Stimulated activated CD8-positive, alpha-beta memory T cell treated with anti-CD3 and anti-CD28 coated beads, Interleukin-4, amount 100 ng/mL, for 48 hours (primary cell): ENCODE data around the gene ZNF775.

Source experiments
- DNase-seq: peaks from one replicate; pipeline ENCODE4 v3.0.0-alpha.2; 2020

The ZNF775 gene

DNA sequence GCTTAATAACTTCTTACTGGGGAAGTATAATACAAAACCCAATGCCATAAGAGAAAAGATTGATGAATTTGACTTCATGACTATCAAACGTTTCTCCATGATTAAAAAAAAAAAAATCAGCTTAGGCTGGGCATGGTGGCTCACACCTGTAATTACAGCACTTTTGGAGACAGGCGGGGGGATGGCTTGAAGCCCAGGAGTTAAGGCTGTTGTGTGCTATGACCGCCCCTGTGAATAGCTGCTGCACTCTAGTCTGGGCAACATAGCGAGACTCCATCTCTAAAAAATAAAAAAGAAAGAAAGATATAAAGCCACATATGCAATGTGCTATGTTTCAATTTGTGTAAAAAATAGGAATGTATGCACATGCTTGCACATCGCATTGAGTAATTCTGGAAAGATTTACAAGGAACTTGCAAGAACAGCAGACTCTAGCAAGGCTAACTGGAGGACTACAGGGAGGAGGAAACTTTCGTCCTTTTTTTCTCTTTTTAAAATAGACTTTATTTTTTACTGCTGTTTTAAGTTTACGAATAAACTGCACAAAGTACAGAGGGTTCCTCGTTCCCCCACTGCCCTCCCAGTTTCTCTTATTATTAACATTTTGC lies 27.4 kb upstream of the ZNF775 start:
- no peak for DNase-seq

DNA sequence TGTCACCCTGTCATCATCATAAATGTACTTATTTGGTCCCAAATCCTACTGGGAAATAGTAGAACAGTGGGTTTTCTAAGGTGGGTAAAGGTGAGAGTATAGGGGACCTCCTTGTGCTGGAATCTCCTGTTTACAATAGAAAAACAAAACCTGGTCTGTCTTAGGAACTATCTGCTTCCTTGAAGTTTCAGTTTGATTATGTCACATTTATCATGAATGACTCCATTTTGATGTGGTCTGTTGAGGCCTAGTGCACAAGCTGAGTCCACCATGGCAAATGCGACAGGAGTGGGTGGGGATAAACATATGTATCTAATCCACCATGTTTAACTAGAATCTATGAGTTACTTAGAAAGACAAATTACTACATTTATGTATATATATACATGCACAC lies 23.5 kb upstream of the ZNF775 start:
- no peak for DNase-seq

DNA sequence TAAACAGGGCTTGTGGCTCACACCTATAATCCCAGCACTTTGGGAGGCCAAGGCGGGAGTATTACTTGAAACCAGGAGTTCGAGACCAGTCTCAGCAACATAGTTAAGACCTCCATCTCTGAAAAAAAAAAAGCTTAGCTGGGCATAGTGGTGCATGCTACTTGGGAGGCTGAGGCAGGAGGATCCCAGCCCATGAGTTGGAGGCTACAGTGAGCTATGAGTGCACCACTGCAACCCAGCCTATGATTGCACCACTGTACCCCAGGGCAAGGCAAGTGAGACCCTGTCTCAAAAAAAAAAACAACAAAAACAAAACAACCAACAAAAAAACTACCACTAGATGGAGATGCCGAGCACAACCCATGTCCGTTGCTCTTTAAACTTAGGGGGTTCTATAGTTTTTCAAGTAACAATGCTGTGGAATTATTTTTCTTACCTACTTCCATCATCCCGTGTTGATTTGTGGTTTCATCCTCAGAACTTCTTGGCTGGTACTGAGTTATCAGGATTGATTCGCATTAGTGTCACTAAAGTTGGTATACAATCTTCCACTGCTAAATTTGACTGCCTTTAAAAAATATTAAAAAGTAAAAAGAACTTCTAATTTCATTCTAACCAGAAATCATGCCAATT lies 22.7 kb upstream of the ZNF775 start:
- no peak for DNase-seq

DNA sequence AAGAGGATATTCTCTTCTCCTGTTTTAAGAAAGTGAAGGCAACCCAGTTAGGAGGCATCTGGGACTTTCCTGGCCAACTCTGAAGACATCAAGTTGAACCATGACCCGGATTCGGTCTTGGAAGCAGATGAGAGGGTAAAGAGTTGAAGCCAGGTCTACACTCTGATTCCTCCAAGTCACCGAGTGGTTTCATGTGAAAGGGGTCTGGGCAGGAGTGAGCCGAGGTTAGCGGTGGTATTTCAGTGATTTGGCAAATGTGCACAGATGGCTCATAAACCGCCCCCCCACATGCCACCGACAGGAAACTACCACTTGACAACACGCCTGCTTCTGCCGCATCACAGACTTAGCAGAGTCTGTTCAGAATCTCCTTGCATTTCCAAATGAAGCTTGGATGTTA lies 21.9 kb upstream of the ZNF775 start:
- peak; percentile 78 for DNase-seq

DNA sequence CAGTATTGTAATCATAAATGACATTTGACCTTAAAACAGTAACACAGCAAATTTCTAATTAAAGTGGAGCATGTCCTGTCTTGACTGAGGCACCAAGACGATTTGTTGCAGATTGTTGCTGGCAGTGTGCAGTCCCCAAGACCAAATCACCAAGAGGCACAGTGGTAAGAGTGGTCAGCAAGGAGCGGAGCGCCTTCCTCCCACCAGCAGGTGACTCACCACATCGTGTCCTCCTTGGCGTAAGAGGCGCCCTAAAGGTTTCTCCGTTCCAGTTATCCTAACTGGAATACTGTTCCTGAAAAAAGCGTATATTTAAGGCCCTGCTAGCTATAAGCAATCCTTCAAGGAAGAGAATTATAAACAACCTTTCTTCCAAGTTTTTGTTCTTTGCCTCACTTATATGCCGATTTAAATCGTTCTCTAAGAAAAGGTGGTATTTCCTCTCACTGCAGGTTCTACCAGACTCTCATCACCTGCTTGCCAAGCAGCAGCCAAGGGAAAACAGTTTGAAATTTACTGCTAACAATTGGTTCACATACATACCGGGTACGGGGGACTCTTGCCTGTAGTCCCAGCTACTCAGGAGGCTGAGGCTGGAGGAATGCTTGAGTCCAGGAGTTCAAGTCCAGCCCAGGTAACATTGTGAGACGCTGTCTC lies 21.2 kb upstream of the ZNF775 start:
- DNase-seq, result no peak

DNA sequence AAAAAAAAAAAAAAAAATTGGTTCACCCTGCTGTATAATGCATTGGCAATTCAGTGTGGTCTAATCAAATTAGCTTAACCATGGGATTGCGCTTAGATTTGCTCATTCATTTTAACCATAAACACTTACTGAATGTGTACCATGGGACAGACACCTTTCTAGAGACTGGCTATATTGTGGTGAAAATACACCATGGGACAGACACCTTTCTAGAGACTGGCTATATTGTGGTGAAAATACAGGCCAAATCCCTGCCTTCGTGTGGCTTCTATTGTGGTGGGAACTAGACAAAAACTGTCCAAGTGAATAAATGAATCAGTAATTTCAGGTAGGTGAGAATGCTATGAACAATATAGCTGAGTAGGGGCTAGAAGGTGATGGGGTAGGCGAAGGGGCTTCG lies 20.7 kb upstream of the ZNF775 start:
- no peak for DNase-seq

DNA sequence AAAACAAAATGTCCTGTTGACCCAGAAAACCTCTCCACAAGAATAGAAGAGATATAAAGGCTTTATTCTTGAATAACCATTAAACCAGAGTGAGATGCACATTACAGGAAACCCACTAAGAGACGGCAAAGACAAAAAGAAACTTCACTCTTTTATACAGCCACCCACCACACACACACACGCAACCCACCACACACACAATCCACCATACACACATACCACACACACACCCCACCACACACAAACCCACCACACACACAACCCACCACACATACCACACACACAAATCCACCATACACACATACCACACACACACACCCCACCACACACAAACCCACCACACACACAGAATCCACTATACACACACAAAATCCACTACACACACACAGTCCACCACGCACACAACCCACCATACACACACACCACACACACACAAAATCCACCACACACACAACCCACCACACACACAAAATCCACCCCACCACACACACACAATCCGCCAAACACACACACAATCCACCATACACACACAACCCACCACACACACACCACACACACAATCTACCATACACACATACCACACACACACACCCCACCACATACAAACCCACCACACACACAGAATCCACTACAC lies 20.0 kb upstream of the ZNF775 start:
- DNase-seq, result no peak

DNA sequence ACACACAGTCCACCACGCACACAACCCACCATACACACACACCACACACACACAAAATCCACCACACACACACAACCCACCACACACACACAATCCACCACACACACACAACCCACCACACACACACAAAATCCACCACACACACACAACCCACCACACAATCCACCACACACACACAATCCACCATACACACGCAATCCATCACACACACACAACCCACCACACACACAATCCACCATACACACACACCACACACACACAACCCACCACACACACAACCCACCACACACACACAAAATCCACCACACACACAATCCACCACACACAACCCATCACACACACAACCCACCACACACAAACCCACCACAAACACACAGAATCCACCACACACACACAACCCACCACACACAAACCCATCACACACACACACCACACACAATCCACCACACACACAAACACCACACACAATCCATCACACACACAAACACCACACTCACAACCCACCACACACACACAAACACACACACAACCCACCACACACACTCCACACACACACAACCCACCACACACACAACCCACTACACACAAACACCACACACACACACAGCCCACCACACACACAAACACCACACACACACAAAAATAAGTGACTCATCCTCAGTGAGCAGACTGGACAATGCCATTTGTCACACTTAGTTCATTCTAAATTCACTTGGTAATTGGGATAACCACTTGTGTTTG lies 19.3 kb upstream of the ZNF775 start:
- no peak for DNase-seq

DNA sequence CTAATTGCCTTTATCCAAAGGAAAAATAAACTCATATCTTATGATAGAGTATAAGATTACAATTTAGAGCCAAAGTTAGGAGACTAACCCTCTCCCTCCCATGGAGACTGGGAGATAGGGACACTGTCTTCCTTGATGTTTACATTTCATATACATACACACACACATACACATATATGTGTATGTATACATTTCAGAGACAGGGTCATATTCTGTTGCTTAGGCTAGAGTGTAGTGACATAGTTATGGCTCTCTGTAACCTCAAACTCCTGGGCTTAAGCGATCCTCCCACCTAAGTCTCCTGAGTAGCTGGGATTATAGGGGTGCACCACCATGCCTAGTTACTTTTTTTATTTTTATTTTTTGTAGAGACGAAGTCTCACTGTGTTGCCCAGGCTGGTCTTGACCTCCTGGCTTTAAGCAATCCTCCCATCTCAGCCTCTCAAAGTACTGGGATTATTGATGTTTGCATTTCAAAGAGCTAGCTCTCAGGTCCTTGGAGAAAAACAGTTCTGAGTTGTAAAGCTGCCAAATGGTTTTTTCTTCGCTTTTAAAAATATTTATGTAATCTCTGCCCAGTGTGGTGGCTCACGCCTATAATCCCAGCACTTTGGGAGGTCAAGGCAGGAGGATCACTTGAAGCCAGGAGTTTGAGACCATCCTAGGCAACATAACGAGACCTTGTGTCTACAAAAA lies 18.6 kb upstream of the ZNF775 start:
- no peak for DNase-seq

DNA sequence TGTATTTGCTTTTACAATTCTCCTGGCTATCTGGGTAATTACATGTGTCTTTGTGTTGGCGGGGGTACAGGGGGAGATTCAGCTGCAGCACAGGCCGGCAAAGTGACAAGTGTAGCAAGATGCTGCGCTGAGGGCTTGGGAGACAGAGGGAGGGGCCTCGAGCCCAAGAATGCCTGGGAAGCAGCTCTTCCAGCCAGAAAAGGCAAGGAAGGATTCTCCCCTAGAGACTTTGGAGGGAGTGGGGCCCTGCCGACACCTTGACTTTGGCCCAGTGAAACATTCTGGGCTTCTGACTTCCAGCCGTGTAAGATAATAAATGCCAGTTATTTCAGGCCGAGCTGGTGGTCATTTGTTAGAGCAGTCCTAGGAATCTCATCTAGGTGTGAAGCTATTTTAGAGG lies 17.7 kb upstream of the ZNF775 start:
- no peak for DNase-seq

DNA sequence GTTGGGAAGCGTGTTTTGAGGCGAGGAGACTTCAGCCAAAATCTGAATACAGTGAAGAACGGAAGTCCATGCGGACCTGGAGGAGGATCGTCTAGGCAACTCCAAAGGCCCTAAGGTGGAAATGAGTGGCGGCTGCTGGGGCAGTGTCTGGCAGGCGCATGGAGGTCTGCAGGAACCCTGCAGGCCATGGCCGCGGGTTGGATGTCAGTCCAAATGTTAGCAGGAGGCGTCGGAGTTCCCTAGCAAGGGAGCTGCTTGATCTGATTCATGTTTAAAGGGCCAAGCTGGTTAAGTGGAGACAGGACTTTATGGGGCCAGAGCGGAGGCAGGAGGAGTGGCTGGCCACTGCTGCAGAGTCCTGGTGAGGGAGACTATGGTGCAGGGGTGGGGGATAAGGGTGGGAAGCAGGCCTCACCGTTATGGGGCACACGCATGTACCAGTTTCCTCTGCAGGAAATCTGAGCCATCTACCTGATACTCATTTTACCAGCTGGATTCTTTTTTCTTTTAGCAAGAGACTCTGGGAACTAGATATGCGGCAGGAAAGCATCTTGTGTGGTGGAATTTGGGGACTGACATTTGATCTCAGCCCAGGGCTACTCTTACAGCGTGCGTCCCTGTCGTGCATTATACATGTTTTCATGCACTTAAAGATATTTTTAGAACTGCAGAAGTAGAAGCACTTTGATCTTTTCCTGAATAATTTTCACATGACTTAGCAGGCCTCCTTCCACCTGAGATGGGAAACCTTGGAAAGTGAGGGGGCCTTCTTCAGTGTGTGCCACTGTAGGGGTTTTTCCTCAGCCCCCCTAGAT lies 17.1 kb upstream of the ZNF775 start:
- DNase-seq, result no peak

DNA sequence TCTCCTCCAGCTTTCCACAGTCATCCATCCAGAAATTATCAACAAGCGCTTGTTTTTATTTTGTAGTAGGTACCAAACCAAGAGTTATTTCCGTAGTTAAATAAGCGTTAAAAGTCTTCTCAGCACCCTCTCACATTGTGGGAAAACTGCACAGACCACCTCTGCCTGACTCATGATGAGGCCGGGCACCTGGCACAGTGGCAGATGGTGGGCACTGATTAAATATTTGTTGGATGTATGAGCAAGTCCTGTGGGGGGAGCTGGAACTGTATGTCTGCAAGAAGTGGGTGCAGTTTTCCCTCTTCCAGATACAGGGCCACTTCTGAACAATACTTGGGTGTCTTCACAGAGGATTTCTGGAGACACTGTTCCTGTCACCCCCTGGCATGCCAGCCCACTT lies 15.8 kb upstream of the ZNF775 start:
- DNase-seq, result no peak

DNA sequence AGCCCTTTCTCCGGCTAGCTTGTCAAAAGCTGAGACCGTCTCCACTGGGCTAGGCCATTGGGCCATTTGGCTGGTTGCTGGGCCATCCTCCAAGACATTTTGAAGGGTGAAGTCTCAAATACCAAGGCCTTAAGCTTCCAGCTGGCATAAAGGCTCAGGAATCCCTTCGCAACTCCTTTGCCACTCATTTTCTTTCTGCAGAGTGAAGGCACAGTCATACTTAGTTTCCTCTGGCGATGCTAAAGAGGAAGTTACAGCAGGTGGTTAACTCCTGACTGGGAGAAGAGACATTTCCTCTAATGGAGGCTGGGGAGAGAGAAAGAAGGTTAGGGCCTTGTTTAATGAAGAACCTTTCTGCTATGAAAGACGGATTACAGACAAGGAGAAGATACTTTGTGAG lies 15.3 kb upstream of the ZNF775 start:
- no peak for DNase-seq

DNA sequence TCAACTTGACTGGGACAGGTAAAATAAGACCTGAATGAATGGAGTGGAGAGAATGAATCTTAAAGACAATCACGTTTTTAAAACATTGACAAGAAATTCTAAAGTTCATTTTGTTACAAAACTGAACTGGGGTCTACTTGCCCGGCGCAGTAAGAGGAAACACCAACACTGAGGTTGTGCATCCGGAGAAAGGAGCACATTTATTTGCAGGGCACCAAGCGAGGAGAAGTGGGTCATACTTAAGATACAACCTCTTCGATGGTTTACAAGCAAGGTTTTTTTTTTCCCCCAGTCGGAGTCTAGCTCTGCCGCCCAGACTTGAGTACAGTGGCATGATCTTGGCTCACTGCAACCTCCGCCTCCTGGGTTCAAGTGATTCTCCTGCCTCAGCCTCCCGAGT lies 13.9 kb upstream of the ZNF775 start:
- DNase-seq, result no peak

DNA sequence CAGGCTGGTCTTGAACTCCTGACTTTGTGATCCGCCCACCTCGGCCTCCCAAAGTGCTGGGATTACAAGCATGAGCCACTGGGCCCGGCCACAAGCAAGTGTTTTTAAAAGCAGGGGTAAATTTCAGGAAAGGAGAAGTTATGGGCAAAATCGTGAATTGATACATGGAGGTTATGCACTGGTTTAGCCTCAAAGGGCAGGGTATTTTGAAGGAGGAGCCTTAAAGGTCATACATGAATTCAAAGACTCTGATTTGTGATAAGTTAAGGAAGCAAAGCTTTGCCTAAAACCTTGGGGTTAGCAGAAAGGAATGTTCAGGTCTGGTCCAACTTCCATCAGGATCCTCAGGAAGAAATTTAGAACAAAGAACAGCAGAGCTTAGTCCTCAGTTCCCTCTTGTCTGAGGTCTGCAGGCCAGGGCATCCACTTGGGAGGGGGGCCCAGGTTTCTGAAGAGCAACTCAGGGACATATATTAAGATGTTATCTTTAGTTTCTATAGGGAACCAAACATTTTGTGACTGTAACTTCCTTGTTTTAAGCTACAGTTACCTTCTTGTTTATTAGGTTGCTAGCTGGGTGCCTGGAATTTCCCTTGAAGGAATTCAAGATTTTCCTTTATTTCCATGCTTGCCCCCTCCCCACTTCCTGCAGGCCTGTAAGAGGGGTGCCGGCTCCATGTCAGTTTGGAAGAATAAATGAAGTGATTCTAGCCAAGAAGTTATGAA lies 13.3 kb upstream of the ZNF775 start:
- no peak for DNase-seq

DNA sequence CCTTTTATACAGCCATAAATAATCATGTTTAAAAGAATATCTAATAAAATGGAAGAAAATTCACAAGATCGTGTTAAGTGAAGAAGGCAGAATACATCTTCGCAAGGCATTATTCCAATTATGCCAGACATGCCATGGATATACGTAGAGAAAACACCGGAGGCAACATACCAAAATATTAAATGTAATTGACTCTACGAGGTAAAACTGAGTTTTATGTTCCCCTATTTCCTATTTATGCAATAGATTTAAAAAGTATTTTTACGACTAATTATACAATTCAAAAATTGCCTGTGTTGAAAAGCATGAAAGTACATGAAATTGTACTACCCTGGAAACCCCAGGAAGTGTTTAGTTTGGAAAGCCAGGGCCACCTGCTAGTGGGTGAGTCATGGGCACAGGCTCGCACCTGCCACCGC lies 11.4 kb upstream of the ZNF775 start:
- DNase-seq, result no peak

DNA sequence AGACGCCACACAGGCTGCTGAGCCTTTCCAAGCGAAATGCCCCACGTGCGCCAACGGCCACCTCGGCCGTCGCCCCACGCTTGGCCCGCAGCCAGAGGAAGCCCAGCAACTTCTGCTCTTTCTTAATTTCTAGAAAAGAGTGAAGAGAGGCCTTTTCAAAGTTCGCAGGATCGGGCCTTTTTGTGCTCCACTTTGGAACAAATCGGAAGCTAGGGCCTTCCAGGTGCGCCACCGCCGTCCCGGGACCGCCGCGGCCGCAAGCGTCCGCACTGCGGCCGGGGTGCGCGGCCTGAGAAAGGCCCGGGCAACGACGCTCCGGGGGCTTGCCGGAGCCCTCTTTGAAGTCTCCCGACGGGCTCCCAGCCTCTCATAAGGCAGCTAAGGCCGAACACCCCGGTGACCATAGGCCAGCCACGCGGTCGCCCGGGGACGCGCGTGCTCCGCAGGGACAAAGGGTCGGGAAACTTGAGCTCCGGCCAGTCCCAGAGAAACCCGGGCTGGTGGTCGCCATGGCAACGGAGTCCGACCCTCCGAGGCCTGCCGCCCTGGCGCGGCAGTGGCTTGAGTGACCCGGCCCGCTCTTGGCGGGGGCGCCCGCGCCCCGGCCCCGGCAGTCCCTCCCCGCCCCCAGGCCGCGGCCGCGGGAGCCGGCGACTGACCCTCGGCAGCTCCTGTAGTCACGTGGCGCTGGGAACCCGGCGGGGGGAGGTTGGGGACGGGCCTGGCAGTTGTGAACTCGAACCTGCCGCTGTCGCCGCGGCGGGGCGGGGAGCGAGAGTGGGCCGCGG lies 10.8 kb upstream of the ZNF775 start, which contains the start of gene REPIN1:
Gene REPIN1, plus strand, starts transcription at position 727 of the 788 bp plus-strand sequence. CDS start 890 bp downstream, outside the sequence.
- DNase-seq, result peak; percentile 89

DNA sequence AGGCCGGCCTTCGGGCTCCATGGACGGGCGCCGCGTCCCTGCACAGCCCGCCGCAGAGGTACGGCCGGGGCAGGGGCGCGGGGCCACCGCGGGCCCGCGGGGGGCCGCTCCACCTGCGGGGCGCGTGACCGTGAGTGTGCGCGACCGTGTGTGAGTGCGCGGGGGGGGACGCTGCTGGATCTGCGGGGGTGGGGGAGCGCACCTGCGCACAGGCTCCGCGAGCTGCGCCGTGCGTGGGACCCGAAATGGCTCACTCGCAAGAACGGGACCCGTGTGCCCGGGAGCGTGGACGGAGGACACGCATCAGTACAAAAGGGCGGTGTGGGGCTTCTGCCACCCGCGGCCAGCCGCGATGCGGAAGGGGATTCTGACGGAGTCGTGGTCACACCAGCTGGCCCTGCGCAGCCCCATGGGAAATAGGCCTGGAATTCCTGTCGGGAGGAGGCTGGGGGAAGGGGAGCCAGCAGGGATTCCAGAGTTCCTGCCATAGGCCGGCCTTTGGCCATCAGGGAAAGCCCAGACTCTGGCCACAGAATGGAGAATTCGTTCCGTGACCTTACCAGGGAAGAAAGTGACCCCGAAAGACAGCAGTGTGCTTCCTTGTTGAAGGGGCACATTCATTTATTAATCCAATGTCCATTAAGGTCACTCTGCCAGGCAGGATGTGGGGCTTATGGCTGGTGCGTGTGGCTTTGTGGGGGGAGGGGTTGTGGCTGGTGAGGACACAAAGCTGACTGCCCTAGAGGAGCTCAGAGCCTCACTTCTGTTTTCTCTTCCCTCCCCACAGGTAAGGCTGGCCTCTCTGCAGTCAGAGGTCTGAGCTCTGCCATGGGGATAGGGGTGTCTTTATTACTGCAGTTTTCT lies 10.0 kb upstream of the ZNF775 start:
- DNase-seq, result peak; percentile 58
